ENCODE measurements around the gene PCK2. TPM values are rescaled to one million over a fixed set of nuclear protein-coding genes. Genes with fewer than 3 reads are reported as not detected.

The PCK2 gene
- total and polyA plus RNA-seq, 2 of the 13 experiments (the other 11 are each of a cell fraction or from before 2014, with no cell fraction given) = 129 to 272 TPM

DNA sequence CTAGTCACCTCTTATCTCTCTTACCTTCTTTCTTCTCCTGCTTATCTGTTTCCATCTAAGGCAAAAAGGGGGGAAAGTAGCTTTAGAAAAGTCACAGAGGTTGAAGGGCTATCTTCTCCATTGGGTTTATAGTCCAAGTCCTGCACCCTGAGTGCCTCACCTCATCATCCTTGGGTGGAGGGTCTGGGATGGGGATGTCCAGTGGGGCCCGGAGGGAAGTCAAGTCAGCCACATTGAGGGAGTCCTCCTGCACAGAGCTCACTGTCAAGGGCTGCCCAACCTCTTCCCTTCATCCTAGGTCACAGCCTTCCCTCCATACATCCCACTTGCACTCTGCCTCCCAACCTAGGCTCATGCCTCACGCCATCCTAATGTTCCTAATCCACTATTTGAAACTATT, 51.1 kb downstream of the PCK2 start:
- Histone ChIP-seq H3K4me3 (replicated peaks in 1 of 3; ENCODE audit: insufficient read depth in 1 of 3, low read depth in 2 of 3, low read length in 3 of 3) (peak overlapping the region; percentile 90 to 100 (median 91)), H4K20me1 (ENCODE audit: insufficient read depth, low read length) (peaks cover 7% of the 10 kb centered on the region; the same call in 1 of the 2 replicates), H3K9ac (ENCODE audit: insufficient read depth, low read depth, low read length) (peak overlapping the region; percentile 95; the same call in 1 of the 2 replicates), H2AFZ (ENCODE audit: low read length) (no peak overlapping the region), H3K27ac (ENCODE audit: extremely low read length, insufficient read depth, low read length) (no peak overlapping the region), H3K4me1 (ENCODE audit: insufficient read depth, low read length) (peaks cover 63% of the 10 kb centered on the region), H3K9me3 (ENCODE audit: low read length) (no peaks in the 10 kb centered on the region), H3K27me3 (ENCODE audit: control insufficient read depth in 1 of 2, insufficient read depth in 2 of 2, low read length in 2 of 2) (peaks cover 0 to 3% of the 10 kb centered on the region in 2 experiments; a peak in 1 of 5 replicates), H3K4me2 (ENCODE audit: low read depth, low read length) (peak overlapping the region; percentile 98), H3K79me2 (ENCODE audit: insufficient read depth, low read length) (peaks cover 50% of the 10 kb centered on the region), H3K36me3 (replicated peaks in 1 of 2; ENCODE audit: control insufficient read depth in 1 of 2, insufficient read depth in 2 of 2, low read length in 2 of 2) (peaks cover 20 to 35% of the 10 kb centered on the region in 2 experiments)
- in situ Hi-C loops (cut with HindIII; ENCODE audit: extremely low pct_ligation_motif_present, low pct_unique_long_range_greater_than_20kb) = loop anchor here (25.0 kb wide), 1 partner anchor 833 kb away; the partner anchor contains the start of genes BCL2L2, PABPN1 and PPP1R3E
- DNase-seq (ENCODE audit: low spot score) (no peak), FAIRE-seq (no peak), ATAC-seq (no peak)
- 83% methylated on average over 2 of the region's 2 CpGs for WGBS (ENCODE audit: low lambda C conversion rate)
- TF ChIP-seq MXI1 (IDR thresholded peaks at IDR 0.05; ENCODE audit: borderline replicate concordance, low read depth, low read length) = no peak
- TF ChIP-seq, protein P1, sequence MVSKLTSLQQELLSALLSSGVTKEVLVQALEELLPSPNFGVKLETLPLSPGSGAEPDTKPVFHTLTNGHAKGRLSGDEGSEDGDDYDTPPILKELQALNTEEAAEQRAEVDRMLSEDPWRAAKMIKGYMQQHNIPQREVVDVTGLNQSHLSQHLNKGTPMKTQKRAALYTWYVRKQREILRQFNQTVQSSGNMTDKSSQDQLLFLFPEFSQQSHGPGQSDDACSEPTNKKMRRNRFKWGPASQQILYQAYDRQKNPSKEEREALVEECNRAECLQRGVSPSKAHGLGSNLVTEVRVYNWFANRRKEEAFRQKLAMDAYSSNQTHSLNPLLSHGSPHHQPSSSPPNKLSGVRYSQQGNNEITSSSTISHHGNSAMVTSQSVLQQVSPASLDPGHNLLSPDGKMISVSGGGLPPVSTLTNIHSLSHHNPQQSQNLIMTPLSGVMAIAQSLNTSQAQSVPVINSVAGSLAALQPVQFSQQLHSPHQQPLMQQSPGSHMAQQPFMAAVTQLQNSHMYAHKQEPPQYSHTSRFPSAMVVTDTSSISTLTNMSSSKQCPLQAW (CRISPR knock-in tag; IDR thresholded peaks at IDR 0.05) = no peak
- TF ChIP-seq, protein P2, sequence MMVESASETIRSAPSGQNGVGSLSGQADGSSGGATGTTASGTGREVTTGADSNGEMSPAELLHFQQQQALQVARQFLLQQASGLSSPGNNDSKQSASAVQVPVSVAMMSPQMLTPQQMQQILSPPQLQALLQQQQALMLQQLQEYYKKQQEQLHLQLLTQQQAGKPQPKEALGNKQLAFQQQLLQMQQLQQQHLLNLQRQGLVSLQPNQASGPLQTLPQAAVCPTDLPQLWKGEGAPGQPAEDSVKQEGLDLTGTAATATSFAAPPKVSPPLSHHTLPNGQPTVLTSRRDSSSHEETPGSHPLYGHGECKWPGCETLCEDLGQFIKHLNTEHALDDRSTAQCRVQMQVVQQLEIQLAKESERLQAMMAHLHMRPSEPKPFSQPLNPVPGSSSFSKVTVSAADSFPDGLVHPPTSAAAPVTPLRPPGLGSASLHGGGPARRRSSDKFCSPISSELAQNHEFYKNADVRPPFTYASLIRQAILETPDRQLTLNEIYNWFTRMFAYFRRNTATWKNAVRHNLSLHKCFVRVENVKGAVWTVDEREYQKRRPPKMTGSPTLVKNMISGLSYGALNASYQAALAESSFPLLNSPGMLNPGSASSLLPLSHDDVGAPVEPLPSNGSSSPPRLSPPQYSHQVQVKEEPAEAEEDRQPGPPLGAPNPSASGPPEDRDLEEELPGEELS (CRISPR knock-in tag; IDR thresholded peaks at IDR 0.05) = 0 out of 2 replicates have a peak, but pooled peaks have one; percentile 6
- TF ChIP-seq NKX3-1 (CRISPR knock-in tag; IDR thresholded peaks at IDR 0.05) = no peak
- TF ChIP-seq HNRNPUL1 (IDR thresholded peaks at IDR 0.05; ENCODE audit: low read depth, low read length) = no peak
- no peak for TF ChIP-seq ZNF563 (CRISPR knock-in tag; IDR thresholded peaks at IDR 0.05)
- TF ChIP-seq BRD4 (CRISPR knock-in tag; IDR thresholded peaks at IDR 0.05) = no peak
- no peak for TF ChIP-seq NR2F2 (IDR thresholded peaks at IDR 0.05; ENCODE audit: borderline replicate concordance, low read depth)
- no peak for TF ChIP-seq SP140L (CRISPR knock-in tag; IDR thresholded peaks at IDR 0.05; ENCODE audit: borderline replicate concordance)
- no peak for TF ChIP-seq MTF2 (CRISPR knock-in tag; IDR thresholded peaks at IDR 0.05; ENCODE audit: borderline replicate concordance)
- TF ChIP-seq, protein P3, sequence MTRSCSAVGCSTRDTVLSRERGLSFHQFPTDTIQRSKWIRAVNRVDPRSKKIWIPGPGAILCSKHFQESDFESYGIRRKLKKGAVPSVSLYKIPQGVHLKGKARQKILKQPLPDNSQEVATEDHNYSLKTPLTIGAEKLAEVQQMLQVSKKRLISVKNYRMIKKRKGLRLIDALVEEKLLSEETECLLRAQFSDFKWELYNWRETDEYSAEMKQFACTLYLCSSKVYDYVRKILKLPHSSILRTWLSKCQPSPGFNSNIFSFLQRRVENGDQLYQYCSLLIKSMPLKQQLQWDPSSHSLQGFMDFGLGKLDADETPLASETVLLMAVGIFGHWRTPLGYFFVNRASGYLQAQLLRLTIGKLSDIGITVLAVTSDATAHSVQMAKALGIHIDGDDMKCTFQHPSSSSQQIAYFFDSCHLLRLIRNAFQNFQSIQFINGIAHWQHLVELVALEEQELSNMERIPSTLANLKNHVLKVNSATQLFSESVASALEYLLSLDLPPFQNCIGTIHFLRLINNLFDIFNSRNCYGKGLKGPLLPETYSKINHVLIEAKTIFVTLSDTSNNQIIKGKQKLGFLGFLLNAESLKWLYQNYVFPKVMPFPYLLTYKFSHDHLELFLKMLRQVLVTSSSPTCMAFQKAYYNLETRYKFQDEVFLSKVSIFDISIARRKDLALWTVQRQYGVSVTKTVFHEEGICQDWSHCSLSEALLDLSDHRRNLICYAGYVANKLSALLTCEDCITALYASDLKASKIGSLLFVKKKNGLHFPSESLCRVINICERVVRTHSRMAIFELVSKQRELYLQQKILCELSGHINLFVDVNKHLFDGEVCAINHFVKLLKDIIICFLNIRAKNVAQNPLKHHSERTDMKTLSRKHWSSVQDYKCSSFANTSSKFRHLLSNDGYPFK (CRISPR knock-in tag; IDR thresholded peaks at IDR 0.05; ENCODE audit: borderline replicate concordance) = 0 out of 2 replicates have a peak, but pooled peaks have one; percentile 41
- CTCF ChIA-PET (ENCODE audit: low intra/inter-chr PET ratio, low total read pairs) = no interaction called here
- POLR2A ChIA-PET = interaction anchor here (1.8 to 8.5 kb wide), 14 partner anchors 9 to 1050 kb away, joined by 8 to 279 read pairs (median 32); partner anchors contain the start of genes ACIN1, C14orf119, CHMP4A and CIDEB
- intact Hi-C loops (cut with micrococcal nuclease; ENCODE audit: unreplicated experiment) = no loop called here
- no TSS peak for BruUV-seq (replicated peaks)
